HEK293 (cell line): ENCODE measurements around the gene ERAL1.

ENCODE experiments used
- HOXD13 ChIP-seq: sonication (generic); formaldehyde crosslinking; IDR thresholded peaks from 2 replicates; pipeline ENCODE4 v1.8.0; 2022; ENCODE audit warnings: missing genetic modification reagents, borderline replicate concordance
- INSM2 ChIP-seq: fragments of 450-650 bp; formaldehyde crosslinking; IDR thresholded peaks from 2 replicates; pipeline ENCODE4 v1.5.1; 2016; ENCODE audit warnings: missing biosample characterization, missing genetic modification characterization
- KLF8 ChIP-seq: fragments of 450-650 bp; formaldehyde crosslinking; IDR thresholded peaks from 2 replicates; pipeline ENCODE4 v1.5.1; 2016; ENCODE audit warnings: missing biosample characterization, missing genetic modification characterization
- KLF9 ChIP-seq: fragments of 450-650 bp; formaldehyde crosslinking; IDR thresholded peaks from 2 replicates; pipeline ENCODE4 v1.5.1; 2016; ENCODE audit warnings: missing biosample characterization, missing genetic modification characterization, low read depth
- RBAK ChIP-seq: fragments of 450-650 bp; formaldehyde crosslinking; IDR thresholded peaks from 2 replicates; pipeline ENCODE4 v1.5.1; 2016; ENCODE audit warnings: missing biosample characterization, missing genetic modification characterization
- SP2 ChIP-seq: fragments of 450-650 bp; formaldehyde crosslinking; IDR thresholded peaks from 2 replicates; pipeline ENCODE4 v1.5.1; 2016; ENCODE audit warnings: missing biosample characterization, missing genetic modification characterization
- TCF7L2 ChIP-seq: IDR thresholded peaks from 2 replicates; pipeline ENCODE4 v1.6.1; 2011; ENCODE audit warnings: low read depth, mild to moderate bottlenecking, inconsistent platforms, low read length, moderate library complexity, borderline replicate concordance
- ZBTB17 ChIP-seq: fragments of 450-650 bp; formaldehyde crosslinking; IDR thresholded peaks from 2 replicates; pipeline ENCODE4 v1.5.1; 2016; ENCODE audit warnings: missing biosample characterization, missing genetic modification characterization
- ZBTB6 ChIP-seq: fragments of 450-650 bp; formaldehyde crosslinking; IDR thresholded peaks from 2 replicates; pipeline ENCODE4 v1.5.1; 2017; ENCODE audit warnings: missing biosample characterization, missing genetic modification characterization
- ZFP3 ChIP-seq: fragments of 450-650 bp; formaldehyde crosslinking; IDR thresholded peaks from 2 replicates; pipeline ENCODE4 v1.5.1; 2016; ENCODE audit warnings: low read depth, missing biosample characterization, missing genetic modification characterization
- ZNF10 ChIP-seq: fragments of 450-650 bp; formaldehyde crosslinking; IDR thresholded peaks from 2 replicates; pipeline ENCODE4 v1.5.1; 2017; ENCODE audit warnings: missing biosample characterization, missing genetic modification characterization
- ZNF121 ChIP-seq: fragments of 450-650 bp; formaldehyde crosslinking; IDR thresholded peaks from 2 replicates; pipeline ENCODE4 v1.5.1; 2016; ENCODE audit warnings: missing biosample characterization, missing genetic modification characterization
- ZNF280C ChIP-seq: fragments of 450-650 bp; formaldehyde crosslinking; IDR thresholded peaks from 2 replicates; pipeline ENCODE4 v1.5.1; 2016; ENCODE audit warnings: missing biosample characterization, missing genetic modification characterization
- ZNF280D ChIP-seq: fragments of 450-650 bp; formaldehyde crosslinking; IDR thresholded peaks from 2 replicates; pipeline ENCODE4 v1.5.1; 2016; ENCODE audit warnings: missing biosample characterization, missing genetic modification characterization
- ZNF292 ChIP-seq: fragments of 450-650 bp; formaldehyde crosslinking; IDR thresholded peaks from 2 replicates; pipeline ENCODE4 v1.5.1; 2016; ENCODE audit warnings: low read depth, missing biosample characterization, missing genetic modification characterization, borderline replicate concordance
- ZNF362 ChIP-seq: fragments of 450-650 bp; formaldehyde crosslinking; IDR thresholded peaks from 2 replicates; pipeline ENCODE4 v1.5.1; 2016; ENCODE audit warnings: missing biosample characterization, missing genetic modification characterization
- ZNF366 ChIP-seq: fragments of 450-650 bp; formaldehyde crosslinking; conservative IDR thresholded peaks from 2 replicates; pipeline ENCODE4 v1.5.1; 2016; ENCODE audit warnings: missing biosample characterization, missing genetic modification characterization
- ZNF449 ChIP-seq: fragments of 450-650 bp; formaldehyde crosslinking; IDR thresholded peaks from 2 replicates; pipeline ENCODE4 v1.5.1; 2017; ENCODE audit warnings: missing biosample characterization, mild to moderate bottlenecking, missing genetic modification characterization, moderate library complexity
- ZNF561 ChIP-seq: fragments of 450-650 bp; IDR thresholded peaks from 2 replicates; pipeline ENCODE4 v1.5.1; 2018; ENCODE audit warnings: missing biosample characterization, missing genetic modification characterization, borderline replicate concordance
- ZNF624 ChIP-seq: fragments of 450-650 bp; formaldehyde crosslinking; IDR thresholded peaks from 2 replicates; pipeline ENCODE4 v1.5.1; 2017; ENCODE audit warnings: missing biosample characterization, missing genetic modification characterization
- ZNF626 ChIP-seq: fragments of 450-650 bp; sonication (Bioruptor Pico); formaldehyde crosslinking; IDR thresholded peaks from 2 replicates; pipeline ENCODE4 v1.5.1; 2018; ENCODE audit warnings: missing biosample characterization, missing genetic modification characterization, inconsistent platforms
- ZNF629 ChIP-seq: fragments of 450-650 bp; formaldehyde crosslinking; IDR thresholded peaks from 2 replicates; pipeline ENCODE4 v1.5.1; 2017; ENCODE audit warnings: missing biosample characterization, missing genetic modification characterization
- ZNF654 ChIP-seq: fragments of 450-650 bp; formaldehyde crosslinking; IDR thresholded peaks from 2 replicates; pipeline ENCODE4 v1.5.1; 2016; ENCODE audit warnings: low read depth, missing biosample characterization, missing genetic modification characterization
- ZNF670 ChIP-seq: fragments of 450-650 bp; formaldehyde crosslinking; IDR thresholded peaks from 2 replicates; pipeline ENCODE4 v1.5.1; 2016; ENCODE audit warnings: missing biosample characterization, missing genetic modification characterization, low read depth
- ZNF701 ChIP-seq: fragments of 450-650 bp; formaldehyde crosslinking; IDR thresholded peaks from 2 replicates; pipeline ENCODE4 v1.5.1; 2016; ENCODE audit warnings: missing biosample characterization, missing genetic modification characterization

ERAL1 gene

GRCh38 chr17:28807925-28808634, 46.7 kb upstream of the ERAL1 start (continued):
- TF ChIP-seq ZFP3 (tag by site-specific recombination): no peak
- TF ChIP-seq INSM2 (tag by site-specific recombination): peak; percentile 55; the same call in 1 of the 2 replicates
- no peak; the same call in 1 of the 2 replicates for TF ChIP-seq ZNF449 (tag by site-specific recombination)
- peak; percentile 54 for TF ChIP-seq KLF8 (tag by site-specific recombination)
- no peak for TF ChIP-seq ZNF121 (tag by site-specific recombination)
- no peak; the same call in 1 of the 2 replicates for TF ChIP-seq ZNF561
- TF ChIP-seq ZNF629 (tag by site-specific recombination): peak; percentile 80
- no peak for TF ChIP-seq RBAK (tag by site-specific recombination)
- TF ChIP-seq ZNF701 (tag by site-specific recombination): no peak
- TF ChIP-seq SP2: no peak
- no peak for TF ChIP-seq KLF9 (tag by site-specific recombination)
- TF ChIP-seq HOXD13 (CRISPR knock-in tag): no peak
- TF ChIP-seq TCF7L2: no peak
- peak; percentile 94 for TF ChIP-seq ZNF366
- no peak for TF ChIP-seq ZNF624 (tag by site-specific recombination)
- peak; percentile 82 for TF ChIP-seq ZNF10 (tag by site-specific recombination)
- no peak for TF ChIP-seq ZNF280D
- no peak for TF ChIP-seq ZNF362 (tag by site-specific recombination)
- no peak for TF ChIP-seq ZNF654 (tag by site-specific recombination)
- no peak for TF ChIP-seq ZNF670
- TF ChIP-seq ZBTB17 (tag by site-specific recombination): peak; percentile 81
- no peak for TF ChIP-seq ZNF626 (tag by site-specific recombination)
- no peak for TF ChIP-seq ZNF292 (tag by site-specific recombination)
- no peak for TF ChIP-seq ZBTB6
- no peak for TF ChIP-seq ZNF280C (tag by site-specific recombination)
